ENCODE data around the gene PDE4C.
"Not testable (repeated sequence)": the region's sequence is repeated elsewhere in the genome, so short reads cannot be mapped to it uniquely, and the experiment has no call there.

The PDE4C gene

DNA sequence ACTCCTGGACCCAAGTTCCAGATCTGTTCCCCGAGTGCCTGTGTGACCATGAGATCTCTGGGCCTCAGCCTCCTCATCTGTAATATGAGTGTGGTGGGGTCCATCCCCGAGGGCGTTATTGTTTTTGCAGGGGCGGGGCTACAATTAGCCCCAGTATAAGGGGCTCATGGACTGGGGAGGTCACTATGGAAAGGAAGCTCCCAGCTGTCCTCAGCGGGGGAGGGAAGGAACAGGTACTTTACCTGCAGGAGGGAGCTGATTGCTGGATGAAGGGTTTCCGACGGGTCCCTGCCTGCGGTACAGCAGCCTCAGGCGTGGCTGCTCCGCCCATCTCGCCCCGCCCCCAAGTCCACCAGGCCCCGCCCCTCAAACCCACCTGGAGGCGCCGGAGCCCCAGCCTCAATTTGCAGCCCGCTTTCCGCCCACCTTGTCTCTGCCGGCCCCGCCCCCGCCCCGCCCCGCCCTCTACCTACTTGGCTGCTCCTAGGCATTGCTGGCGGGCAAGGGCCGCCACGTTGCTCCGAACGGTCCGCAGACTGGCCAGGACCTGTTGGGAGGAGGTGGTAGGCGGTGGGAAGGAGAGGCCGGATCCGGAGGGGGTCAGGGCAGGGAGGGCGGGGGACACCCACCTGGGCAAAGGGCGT lies 5.5 kb downstream of the PDE4C start:
- no peak for DNase-seq

DNA sequence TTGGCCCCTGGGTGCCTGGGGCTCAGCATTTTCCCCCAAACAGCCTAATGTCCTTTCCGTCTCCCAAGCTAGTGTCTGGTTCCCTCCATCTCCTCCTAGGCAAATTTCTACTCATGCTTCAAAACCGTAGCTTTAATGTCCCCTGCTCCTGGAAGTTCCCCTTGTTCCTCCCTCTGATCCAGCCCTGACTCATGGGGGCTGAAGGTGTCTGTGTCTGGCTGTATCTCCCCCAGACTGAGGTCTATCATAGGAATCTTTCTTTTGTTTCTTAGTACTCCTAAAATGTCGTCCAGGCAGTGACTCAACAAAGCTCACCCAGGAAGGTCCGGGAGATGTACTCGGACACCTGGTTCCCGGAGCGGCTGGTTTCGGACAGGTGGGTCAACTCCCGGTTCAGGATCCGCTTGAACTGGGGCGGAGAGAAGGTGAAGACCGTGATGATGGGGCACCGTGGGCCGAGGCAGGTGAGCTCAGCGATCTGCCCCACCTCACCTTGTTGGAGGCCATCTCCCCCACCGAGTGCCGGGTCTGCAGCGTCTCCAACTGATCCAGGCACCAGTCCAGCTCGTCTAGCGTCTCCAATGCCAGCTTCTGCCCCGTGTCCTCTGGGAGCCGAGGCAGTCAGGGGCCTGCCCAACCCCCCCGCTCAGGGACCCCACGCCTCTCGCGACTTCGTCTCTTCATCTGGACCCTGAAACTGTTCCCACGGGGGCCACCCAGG lies 6.2 kb downstream of the PDE4C start:
- DNase-seq = no peak

DNA sequence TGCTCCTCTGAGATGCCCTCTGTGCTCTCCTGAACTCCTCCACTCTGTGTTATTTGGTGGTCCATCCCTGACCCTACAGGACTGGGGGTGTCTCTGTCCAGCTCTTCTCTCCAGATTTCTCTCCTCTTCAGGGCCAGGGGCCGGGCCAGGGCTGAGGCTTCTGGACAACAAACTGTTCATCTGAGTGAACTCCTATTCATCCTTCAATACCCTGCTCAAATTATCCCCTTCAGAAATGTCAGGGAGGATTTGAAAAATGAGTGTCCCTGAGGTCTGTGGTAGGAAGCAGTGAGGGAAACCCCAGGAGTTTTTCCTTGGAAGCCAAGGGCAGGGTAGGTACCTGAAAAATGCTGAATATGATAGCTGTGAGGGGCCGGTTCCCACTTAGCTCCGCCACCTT lies 7.6 kb downstream of the PDE4C start:
- no peak for DNase-seq

- DNase-seq = no peak
Observed at GRCh38 chr19:18218159-18218558, 8.1 kb downstream of the PDE4C start.

GRCh38 chr19:18216789-18217188 lies 9.4 kb downstream of the PDE4C start:
- DNase-seq = no peak

DNA sequence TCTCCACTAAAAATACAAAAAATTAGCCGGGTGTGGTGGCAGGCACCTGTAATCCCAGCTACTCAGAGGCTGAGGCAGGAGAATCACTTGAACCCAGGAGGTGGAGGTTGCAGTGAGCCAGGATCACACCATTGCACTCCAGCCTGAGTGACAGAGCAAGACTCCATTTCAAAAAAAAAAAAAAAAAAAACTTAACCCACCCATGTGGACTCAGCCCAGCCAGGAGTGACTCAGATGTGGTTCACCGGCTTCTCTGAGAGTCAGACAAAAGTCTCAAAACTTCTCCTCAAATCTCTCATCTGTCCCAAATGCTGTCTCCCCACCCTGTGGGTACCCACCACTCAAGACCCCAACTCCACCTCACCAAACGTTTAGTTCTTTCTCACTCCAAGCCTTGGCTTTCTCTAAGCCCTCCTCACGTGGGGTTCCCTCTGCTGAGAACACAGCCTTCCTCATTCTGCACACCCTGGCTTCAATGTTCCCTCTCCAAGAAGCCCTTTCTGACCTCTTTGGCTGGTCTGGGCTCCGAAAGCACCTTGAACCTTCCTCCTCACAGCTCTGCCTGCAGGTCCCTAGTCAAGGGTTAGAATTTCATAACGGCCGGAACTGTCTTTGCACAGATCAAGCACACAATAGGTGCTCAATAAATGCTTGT lies 11.3 kb downstream of the PDE4C start:
- DNase-seq = no peak

DNA sequence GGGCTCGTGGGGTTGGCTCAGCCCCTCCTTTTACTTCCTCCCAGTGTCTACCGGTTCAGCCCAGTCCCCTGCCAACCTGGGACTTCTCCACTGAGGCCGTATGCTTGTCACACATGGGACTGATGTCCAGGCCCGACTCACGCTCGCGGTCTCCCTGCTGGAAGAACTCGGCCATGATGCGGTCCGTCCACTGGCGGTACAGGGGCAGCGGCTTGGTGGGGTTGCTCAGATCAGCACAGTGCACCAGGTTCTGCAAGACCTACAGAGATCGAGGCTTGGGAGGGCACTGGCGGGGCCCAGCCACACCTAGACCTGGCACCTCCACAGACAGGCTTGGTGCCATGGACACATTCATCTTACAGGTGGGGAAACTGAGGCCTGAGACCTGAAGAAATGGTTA lies 14.6 kb downstream of the PDE4C start:
- DNase-seq = no peak

DNA sequence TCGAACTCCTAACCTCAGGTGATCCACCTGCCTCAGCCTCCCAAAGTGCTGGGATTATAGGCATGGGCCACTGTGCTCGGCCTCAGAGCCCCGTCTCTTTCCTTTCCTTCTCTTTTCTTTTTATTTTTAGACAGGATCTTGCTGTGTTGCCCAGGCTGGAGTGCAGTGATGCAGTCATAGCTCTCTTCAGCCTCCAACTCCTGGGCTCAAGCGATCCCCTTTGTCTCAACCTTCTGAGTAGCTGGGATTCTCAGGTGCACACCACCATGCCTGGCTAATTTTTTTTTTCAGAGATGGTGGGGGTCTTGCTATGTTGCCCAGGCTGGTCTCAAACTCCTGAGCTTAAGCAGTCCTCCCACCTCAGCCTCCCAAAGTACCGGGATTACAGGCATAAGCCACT lies 16.3 kb downstream of the PDE4C start:
- not testable (repeated sequence) for DNase-seq

- DNase-seq = no peak
Observed at GRCh38 chr19:18208098-18208951, 17.9 kb downstream of the PDE4C start.

DNA sequence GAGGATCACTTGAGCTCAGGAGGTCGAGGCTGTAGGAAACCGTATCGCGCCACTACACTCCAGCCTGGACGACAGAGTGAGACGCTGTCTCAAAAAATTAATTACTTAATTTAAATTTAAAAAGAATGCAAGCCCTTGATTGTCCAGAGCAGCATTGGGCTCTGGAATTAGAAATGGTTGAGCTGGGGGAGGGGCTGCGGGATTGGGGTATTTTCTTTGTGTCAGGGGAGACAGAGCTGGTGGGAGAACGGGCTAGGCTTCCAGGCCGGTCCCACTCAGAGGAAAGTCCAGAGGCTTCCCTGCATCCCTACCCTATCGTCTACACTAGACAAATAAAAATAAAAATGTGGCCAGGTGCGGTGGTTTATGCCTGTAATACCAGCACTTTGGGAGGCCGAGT lies 20.2 kb downstream of the PDE4C start:
- DNase-seq = no peak

DNA sequence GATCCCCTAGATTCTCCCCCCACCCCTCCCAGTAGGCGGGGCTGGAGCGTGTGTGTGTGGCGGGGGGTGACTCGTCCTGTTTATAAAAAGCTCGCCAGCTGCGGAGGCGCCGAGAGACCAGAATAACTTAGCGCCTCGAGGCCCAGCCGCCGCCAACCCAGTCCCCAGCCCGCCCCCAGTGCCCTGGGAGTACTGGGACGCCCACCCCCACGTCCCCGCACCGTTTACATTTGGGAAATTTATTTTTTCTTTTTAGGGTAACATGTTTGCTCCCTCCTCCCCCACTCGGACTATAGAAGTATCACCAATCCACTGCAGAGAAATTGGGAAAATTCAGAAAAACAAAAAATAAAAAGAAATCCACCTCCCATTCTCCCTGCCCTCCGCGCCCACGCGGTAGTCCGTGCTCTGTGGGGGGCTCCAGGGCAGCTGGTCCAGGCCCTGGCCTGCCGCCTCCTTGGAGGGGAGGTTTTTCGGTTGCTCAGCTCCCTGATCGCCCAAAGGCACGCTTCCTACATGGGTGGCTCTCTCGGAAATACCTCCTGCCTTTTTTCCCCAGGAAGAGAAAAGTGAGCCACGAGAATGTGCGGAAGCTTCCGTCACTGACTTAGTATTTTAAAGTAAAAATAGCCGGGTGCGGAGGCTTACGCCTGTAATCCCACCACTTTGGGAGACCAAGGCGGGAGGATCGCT lies 20.9 kb downstream of the PDE4C start:
- no peak for DNase-seq

DNA sequence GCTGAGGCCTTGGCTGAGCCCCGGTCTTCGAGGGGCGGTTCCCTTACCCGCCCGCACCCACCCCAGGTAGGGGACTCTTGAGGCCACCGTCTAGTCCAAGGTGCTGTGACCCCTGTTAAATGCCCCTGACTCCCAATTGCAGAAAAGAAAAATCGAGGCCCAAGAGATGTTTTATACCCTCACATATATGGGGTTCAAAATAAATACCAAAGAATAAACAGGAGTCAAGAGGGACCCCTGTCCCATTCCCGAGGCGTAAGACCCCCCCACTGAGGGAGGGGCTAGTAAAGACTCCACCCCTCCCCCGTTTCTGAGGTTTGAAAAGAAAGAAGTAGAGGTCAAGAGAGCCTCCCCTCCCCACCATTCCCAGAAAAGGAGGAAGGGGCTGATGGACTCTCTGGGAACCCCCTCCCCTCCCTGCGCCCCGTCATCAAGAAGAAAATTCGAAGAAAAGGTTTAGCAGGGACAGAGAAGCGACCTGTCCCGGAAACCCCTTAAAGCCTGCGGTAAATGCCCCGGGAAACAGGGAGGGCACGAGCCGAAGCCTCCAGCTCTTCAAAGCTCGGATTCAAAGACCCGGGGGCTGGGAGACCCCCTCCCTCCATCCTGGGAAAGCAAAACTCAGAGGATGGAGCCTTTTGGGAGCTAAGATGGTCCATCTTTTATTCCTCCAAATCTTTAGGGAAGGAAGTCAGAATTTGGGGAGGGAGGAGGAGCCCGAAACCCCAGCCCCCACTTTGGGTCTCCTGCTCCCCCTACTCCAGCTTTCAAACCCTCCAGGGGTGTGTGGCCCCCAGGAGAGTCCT lies 21.6 kb downstream of the PDE4C start:
- no peak for DNase-seq

DNA sequence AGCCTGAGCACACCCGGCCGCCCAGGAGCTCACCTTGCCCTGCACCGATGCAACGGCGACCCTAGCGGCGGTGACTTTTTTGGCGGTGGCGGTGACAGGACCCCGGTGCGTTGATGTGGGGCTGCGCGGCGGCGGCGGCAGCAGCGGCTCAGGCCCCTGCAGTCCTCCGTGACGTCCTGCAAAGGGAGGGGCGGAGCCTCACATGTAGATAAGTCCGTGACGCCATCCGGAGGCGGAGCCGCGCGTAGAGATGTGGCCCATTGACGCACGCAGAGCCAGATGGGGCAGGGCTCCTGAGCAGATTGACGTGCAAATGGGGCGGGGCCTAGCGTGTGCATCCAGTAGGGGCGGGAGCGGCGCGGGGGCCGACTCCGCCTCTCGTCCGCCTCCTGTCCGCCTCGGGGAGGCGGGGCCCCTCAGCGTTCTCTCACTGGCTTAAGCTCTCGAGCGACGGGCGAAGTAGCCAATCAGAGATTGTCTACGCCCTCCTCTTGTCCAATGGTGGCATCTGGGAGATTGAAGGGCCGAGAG lies 22.3 kb downstream of the PDE4C start, which contains the start of gene RAB3A:
Gene RAB3A, minus strand, starts transcription at position 180 of the 531 bp plus-strand sequence. CDS start 1,302 bp downstream, outside the sequence.
- DNase-seq = peak; percentile 97

GRCh38 chr19:18203408-18203862 lies 22.8 kb downstream of the PDE4C start:
- no peak for DNase-seq

DNA sequence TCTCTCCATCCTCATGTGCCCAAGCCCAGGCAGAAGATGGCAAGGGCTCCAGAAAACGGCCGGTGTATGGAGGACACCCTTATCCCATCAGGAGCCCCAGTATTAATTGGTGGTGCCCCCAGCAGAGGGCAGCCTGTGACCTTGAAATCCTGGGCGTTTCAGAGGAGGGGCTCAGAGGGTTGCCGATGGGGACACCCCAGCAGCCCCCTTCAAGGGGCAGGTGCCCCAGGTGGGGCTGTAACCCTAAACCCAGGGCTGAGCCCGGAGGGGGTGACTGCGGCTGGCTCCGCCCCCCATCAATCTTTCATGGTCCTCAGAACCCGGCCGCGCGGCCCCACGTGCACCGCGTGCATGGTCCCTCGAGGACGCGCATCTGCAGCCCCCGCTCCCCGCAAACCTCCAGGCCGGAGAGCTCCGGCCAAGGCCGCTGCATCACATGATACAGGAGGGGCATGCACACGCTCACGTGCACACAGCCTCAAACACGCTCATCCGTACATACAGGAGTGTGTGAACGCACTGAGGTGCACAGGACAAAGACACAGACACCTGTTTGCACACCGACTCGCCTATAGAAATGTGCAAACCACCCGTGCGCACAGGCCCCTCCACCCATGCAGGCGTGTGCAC lies 23.3 kb downstream of the PDE4C start:
- DNase-seq = no peak

DNA sequence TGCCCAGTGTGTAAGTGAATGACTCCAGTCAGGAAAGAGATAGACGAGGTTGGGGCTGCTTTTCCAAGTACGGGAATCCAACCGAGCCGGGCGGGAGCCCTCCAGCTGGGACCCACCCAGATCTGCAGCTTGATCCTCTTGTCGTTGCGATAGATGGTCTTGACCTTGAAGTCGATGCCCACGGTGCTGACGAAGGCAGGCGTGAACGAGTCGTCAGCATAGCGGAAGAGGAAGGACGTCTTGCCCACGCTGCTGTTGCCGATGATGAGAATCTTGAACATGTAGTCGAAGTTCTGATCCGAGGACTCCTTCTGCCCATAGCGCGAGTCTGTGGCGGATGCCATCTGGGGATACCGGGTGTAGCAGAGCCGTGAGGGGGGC lies 23.9 kb downstream of the PDE4C start:
- DNase-seq = no peak

- DNase-seq = no peak
Observed at GRCh38 chr19:18198374-18198773, 27.9 kb downstream of the PDE4C start.

DNA sequence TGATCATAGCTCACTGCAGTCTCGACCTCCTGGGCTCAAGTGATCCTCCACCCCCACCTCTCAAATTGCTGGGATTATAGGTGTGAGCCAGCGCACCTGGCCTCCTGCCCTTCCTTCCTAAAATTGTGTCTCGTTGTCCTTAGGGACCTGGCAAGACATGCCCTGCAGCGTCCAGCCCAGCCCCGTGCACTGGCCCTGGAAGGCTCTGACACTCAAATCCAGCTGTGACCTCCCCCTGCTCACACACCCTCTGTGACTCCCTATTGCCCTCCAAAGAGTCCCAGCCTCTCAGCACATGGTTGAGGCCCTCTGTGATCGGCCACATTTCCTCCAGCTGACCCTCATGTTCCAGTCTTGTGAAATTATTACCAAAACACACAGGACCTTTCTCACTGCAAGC lies 28.3 kb downstream of the PDE4C start:
- DNase-seq = no peak

GRCh38 chr19:18197306-18197705 lies 28.9 kb downstream of the PDE4C start:
- DNase-seq = no peak

DNA sequence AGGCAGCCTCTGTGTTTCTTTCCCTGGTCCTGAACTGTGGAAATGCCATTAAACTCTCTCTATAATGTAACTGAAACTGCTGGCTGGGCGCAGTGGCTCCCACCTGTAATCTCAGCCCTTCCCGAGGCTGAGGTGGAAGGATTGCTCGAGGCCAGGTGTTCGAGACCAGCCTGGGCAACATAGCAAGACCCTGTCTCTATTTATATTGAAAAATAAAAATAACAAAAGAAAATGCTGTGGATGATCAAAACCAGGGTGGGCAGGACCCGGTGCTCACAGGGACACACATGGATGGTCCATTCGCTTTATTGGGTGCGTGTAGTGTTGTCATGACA lies 29.8 kb downstream of the PDE4C start:
- DNase-seq = no peak
